ENCODE measurements around the gene FAM184A.

DNA sequence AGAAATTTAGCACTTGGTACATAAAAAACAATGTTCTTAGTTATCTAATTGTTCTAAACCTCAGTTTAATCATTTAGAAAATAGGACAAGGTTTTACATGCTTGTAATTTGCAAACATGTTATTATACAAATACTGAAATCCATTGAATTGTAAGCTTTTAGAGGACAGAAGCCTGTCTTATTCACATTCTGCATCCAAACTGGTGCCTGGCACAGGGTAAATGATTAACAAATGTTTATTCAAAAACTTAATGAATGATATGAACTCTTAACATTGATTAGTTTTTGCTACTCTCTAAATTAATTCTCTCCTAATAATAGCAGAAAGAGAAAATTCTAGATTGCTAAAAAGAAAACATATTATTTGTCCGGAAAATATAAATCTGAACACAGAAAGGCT, 85.1 kb downstream of the FAM184A start:
- TF ChIP-seq, protein P1, sequence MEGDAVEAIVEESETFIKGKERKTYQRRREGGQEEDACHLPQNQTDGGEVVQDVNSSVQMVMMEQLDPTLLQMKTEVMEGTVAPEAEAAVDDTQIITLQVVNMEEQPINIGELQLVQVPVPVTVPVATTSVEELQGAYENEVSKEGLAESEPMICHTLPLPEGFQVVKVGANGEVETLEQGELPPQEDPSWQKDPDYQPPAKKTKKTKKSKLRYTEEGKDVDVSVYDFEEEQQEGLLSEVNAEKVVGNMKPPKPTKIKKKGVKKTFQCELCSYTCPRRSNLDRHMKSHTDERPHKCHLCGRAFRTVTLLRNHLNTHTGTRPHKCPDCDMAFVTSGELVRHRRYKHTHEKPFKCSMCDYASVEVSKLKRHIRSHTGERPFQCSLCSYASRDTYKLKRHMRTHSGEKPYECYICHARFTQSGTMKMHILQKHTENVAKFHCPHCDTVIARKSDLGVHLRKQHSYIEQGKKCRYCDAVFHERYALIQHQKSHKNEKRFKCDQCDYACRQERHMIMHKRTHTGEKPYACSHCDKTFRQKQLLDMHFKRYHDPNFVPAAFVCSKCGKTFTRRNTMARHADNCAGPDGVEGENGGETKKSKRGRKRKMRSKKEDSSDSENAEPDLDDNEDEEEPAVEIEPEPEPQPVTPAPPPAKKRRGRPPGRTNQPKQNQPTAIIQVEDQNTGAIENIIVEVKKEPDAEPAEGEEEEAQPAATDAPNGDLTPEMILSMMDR (conservative IDR thresholded peaks at IDR 0.05; ENCODE audit: low read length): no peak
- no peak for TF ChIP-seq EZH2phosphoT487 (IDR thresholded peaks at IDR 0.05; ENCODE audit: borderline replicate concordance)

Data from Loucy (cell line).